ENCODE data around the gene GP1BA. TPM values are rescaled to one million over a fixed set of nuclear protein-coding genes. Genes with fewer than 3 reads are reported as not detected.
A peak's percentile ranks its signal among the peaks of the same experiment; 100 is the strongest.

Gene GP1BA
- total RNA-seq, 1 donor from 2014 or later = not detected

- intact Hi-C loops (cut with DNase I) = no loop called here
- DNase-seq (ENCODE audit: low spot score) = no peak
Observed at GRCh38 chr17:4947010-4947410, 14.9 kb downstream of the GP1BA start.

DNA sequence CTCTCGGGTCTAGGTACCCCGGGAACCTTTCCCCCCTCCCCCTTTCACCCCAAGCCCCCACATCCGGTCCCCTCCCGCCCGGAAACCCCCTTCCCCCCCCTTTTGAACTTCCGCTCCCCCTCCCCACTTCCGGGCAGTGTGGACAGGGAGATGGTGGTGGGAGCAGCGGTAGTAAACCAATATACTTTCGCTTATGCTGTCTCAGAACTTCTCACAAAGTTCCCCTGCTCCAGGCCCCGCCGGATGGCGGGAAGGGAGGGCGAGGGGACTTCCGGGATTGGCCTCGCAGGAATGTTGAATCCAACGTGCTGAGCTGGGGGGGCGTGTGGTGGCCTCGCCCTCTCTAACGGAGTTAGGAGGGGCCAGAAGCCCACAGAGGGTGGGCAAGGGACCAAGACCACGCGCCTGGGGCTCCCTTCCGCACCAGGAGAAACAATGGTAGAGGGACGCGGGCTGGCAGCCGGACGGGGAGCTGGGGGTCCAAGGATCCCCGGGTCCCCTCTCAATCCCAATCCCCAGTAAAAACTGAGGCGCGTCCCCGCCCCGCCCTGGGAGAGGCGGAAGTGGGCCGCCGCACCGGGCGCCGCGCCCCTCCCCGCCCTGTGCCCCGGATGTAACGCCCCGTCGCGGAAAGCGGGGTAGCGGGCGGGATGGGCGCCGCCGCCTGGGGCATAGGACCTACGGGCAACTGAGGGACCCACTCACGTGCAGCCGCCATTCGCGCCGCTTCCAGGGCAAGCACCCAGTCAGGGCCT, 15.5 kb downstream of the GP1BA start:
- intact Hi-C loops (cut with DNase I) = loop anchor here (1.0 to 2.0 kb wide), 2 partner anchors 7 to 51 kb away; partner anchors contain the start of genes RNF167 and SLC25A11

GRCh38 chr17:4948166-4948930, 16.3 kb downstream of the GP1BA start, which contains the start of gene PFN1:
PFN1 (minus strand) TSS chr17:4948530; CDS start chr17:4948394, 136 bp downstream.
- intact Hi-C loops (cut with DNase I) = loop anchor here (1.0 to 2.0 kb wide), 2 partner anchors 8 to 50 kb away; partner anchors contain the start of genes RNF167 and SLC25A11
- DNase-seq (ENCODE audit: low spot score) = peak; percentile 94

More for the DNA sequence above, 15.5 kb downstream of the GP1BA start:
- DNase-seq (ENCODE audit: low spot score) = no peak

DNA sequence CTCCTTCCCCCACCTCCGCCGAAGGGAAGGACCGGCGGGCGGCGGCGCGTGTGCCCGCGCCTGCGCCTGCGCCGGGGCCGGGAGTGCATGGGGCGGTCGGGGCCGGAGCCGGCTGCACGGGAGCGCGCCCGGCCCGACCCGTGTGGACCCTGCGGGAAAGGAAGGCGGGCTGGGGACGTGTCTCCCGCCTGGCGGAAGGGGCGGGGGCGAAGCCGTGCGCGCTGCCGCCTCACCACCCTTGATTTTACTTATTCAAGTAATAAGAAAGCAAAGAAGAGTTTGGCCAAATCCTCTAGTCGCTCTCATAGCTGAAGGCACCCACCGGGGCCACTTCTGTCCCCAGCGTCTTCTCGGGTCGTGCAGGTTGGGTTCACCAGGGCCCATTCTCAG, 16.8 kb downstream of the GP1BA start:
- intact Hi-C loops (cut with DNase I) = loop anchor here (1.0 to 2.0 kb wide), 2 partner anchors 9 to 50 kb away; partner anchors contain the start of genes RNF167 and SLC25A11
- peak; percentile 89 for DNase-seq (ENCODE audit: low spot score)

DNA sequence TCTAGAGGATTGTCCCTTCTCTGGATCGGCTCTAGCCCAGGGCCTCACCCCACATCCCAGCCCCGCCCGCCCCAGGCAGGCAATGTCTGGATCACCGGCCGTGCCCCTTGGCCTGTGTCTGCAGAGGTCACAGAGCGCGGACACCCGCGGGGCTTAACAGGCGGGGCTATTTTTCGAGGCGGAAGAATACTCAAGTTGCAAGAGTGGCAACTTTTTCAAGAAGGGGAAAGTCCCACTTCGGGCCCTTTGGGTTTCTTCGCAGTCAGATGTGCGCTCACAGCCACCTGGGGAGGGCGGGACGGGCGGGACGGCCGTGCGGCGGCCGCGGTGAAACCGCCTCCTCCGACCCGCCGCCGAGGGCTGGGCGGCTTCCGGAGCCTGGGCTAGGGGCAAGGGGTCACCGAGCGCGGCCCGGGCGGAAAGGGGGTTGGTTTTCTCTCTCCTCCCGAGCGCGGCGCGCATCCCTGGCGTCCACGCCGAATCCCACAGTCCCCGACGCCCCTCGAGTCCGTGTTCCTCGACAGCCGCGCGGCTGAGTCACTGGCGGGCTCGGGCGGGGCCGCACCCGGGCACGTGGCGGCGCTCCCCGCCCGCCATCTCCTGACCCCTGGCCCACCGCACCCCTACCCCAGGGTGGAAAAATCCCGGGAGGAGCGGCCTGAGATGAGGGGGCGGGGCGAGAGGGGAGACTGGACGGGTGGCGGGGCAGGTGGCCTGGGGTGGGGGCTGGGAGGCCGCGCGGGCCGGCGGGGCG, 17.4 kb downstream of the GP1BA start:
- DNase-seq (ENCODE audit: low spot score) = peak; percentile 87
- intact Hi-C loops (cut with DNase I) = loop anchor here (2.0 kb wide), 1 partner anchor 49 kb away; no protein-coding TSS in a partner anchor

GRCh38 chr17:4950075-4950745, 18.1 kb downstream of the GP1BA start:
- intact Hi-C loops (cut with DNase I) = no loop called here

GRCh38 chr17:4950746-4951204, 18.7 kb downstream of the GP1BA start, which contains the start of gene ENO3:
ENO3 (plus strand) TSS chr17:4951119; CDS start chr17:4951830, 711 bp downstream.
- no peak for DNase-seq (ENCODE audit: low spot score)
- intact Hi-C loops (cut with DNase I) = loop anchor here (1.0 kb wide), 1 partner anchor 16 kb away; no protein-coding TSS in a partner anchor

More at GRCh38 chr17:4950075-4950745, 18.1 kb downstream of the GP1BA start:
- peak; percentile 88 for DNase-seq (ENCODE audit: low spot score)

GRCh38 chr17:4951486-4951885, 19.4 kb downstream of the GP1BA start:
- intact Hi-C loops (cut with DNase I) = loop anchor here (1.0 kb wide), 1 partner anchor 15 kb away; no protein-coding TSS in a partner anchor
- no peak for DNase-seq (ENCODE audit: low spot score)

DNA sequence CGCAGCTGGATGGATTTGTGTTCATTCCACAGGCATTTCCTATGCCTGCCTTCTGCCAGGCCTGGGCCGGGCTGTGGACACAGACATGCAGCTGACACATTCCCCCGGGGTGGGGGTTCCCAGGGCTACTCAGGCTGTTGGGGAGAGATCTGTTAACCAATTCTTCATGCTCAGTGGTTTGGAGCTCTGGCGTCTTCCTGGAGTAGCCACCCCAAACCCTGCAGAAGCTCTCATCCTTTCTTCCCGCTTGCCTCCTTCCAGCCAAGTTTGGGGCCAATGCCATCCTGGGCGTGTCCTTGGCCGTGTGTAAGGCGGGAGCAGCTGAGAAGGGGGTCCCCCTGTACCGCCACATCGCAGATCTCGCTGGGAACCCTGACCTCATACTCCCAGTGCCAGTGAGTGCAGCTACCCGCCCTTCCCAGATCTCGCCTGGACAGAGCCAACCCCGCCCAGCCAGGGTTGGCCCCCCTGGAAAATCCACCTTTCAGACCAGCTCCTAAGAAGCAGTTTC, 21.4 kb downstream of the GP1BA start:
- intact Hi-C loops (cut with DNase I) = no loop called here

GRCh38 chr17:4955091-4955490, 23.0 kb downstream of the GP1BA start:
- intact Hi-C loops (cut with DNase I) = no loop called here
- DNase-seq (ENCODE audit: low spot score) = no peak

More for the DNA sequence above, 21.4 kb downstream of the GP1BA start:
- no peak for DNase-seq (ENCODE audit: low spot score)

GRCh38 chr17:4956493-4957061, 24.5 kb downstream of the GP1BA start:
- intact Hi-C loops (cut with DNase I) = no loop called here
- DNase-seq (ENCODE audit: low spot score) = no peak

DNA sequence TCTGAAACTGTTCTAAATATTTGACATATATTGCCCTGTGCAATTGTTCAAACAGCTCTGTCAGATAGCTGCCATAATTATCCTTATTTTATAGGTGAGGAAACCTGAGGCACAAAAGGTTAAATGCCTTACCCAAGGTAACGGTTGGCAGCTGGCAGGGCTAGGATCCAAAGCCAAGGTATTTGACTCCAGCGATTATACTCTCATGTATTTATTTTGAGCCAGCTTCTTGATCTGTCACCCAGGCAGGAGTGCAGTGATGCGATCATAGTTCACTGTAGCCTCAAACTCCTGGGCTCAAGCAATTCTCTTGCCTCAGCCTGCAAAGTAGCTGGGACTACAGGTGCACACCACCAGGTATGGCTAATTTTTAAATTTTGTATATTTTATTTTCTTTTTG, 26.0 kb downstream of the GP1BA start:
- intact Hi-C loops (cut with DNase I) = no loop called here
- no peak for DNase-seq (ENCODE audit: low spot score)

GRCh38 chr17:4959261-4959965, 27.3 kb downstream of the GP1BA start:
- intact Hi-C loops (cut with DNase I) = no loop called here
- DNase-seq (ENCODE audit: low spot score) = no peak

- no peak for DNase-seq (ENCODE audit: low spot score)
- intact Hi-C loops (cut with DNase I) = no loop called here
Observed at GRCh38 chr17:4960279-4960922, 28.3 kb downstream of the GP1BA start.

GRCh38 chr17:4965311-4965986, 33.4 kb downstream of the GP1BA start:
- intact Hi-C loops (cut with DNase I) = loop anchor here (5.0 kb wide), 2 partner anchors 58 to 97 kb away; no protein-coding TSS in a partner anchor
- no peak for DNase-seq (ENCODE audit: low spot score)

DNA sequence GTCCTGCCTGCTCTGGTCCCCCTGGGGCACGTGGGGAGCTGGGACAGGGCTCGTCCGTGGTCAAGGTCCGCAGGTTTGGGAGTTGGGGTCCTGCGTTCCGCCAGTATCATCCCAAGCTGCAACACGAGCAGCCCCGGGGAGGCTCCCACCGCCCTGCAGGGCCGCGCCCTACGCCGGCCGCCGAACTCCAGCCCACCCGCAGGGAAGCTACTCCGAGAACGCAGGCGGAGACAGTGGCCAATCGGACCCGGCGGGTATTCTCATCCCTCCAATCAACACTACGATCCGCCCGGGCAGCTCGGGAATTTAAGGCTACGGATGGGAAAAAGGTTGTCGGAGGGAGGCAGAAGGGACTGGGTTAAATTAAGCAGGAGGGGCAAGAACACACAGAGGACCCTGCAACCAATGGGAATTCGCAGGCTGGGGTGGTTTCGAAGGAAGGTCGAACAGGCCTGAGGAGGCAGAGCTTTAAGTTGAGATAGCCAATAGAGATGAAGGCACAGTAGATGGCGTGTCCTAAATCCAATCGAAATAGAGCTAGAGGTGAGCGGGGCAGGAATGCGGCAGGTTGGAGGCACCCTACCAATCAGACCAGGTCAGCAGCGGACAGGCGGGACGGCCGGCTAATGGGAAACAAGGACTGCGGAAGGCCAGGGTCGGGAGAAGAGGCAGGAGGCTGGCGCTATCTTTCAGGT, 34.9 kb downstream of the GP1BA start:
- peak; percentile 99 for DNase-seq (ENCODE audit: low spot score)
- intact Hi-C loops (cut with DNase I) = loop anchor here (1.0 to 5.0 kb wide), 5 partner anchors 16 to 95 kb away; partner anchors contain the start of genes CAMTA2, ENO3, RNF167 and SLC25A11

Data from cardiac septum (tissue), 1 donor.